ENCODE data around the gene TUBG2.

- TF ChIP-seq CTCF (IDR thresholded peaks at IDR 0.05) (no peak), EZH2 (IDR thresholded peaks at IDR 0.05; ENCODE audit: borderline replicate concordance, insufficient read depth, low read depth, low read length, poor library complexity, severe bottlenecking) (peak; percentile 55)
These were observed 16.9 kb downstream of the TUBG2 start for GRCh38 chr17:42675965-42676423.
